Trophoblast cell (in vitro differentiated cells and primary cell): ENCODE data around the gene IPCEF1.
A peak's percentile ranks its signal among the peaks of the same experiment; 100 is the strongest.

ENCODE experiments used
- DNase-seq, 2 donors: peaks; one replicate each; pipeline ENCODE4 v3.0.0-alpha.2; 2016
- H2AFZ ChIP-seq: 2 replicates; pipeline ENCODE4 v1.6.1; 2013; ENCODE audit warnings: low read length, moderate library complexity, mild to moderate bottlenecking; ENCODE audit not compliant: insufficient read depth, poor library complexity
- H2AK5ac ChIP-seq: 2 replicates; pipeline ENCODE4 v1.6.1; 2013; ENCODE audit warnings: mild to moderate bottlenecking, low read length
- H2BK120ac ChIP-seq: 2 replicates; pipeline ENCODE4 v1.6.1; 2013; ENCODE audit warnings: low read length, mild to moderate bottlenecking, moderate library complexity; ENCODE audit not compliant: insufficient read depth, poor library complexity
- H2BK12ac ChIP-seq: 2 replicates; pipeline ENCODE4 v1.6.1; 2013; ENCODE audit warnings: mild to moderate bottlenecking, low read length, moderate library complexity
- H2BK5ac ChIP-seq: 2 replicates; pipeline ENCODE4 v1.6.1; 2013; ENCODE audit warnings: low read length, low read depth, moderate library complexity, mild to moderate bottlenecking; ENCODE audit not compliant: poor library complexity
- H3K14ac ChIP-seq: 2 replicates; pipeline ENCODE4 v1.6.1; 2013; ENCODE audit warnings: mild to moderate bottlenecking, low read length
- H3K18ac ChIP-seq: 2 replicates; pipeline ENCODE4 v1.6.1; 2013; ENCODE audit warnings: mild to moderate bottlenecking, low read length
- H3K23ac ChIP-seq: 2 replicates; pipeline ENCODE4 v1.6.1; 2013; ENCODE audit warnings: low read length
- H3K27ac ChIP-seq: 2 replicates; pipeline ENCODE4 v1.5.1; 2013; ENCODE audit warnings: low read depth, mild to moderate bottlenecking, inconsistent platforms, low read length, moderate library complexity
- H3K27me3 ChIP-seq: 2 replicates; pipeline ENCODE4 v1.6.1; 2013; ENCODE audit warnings: inconsistent platforms, mild to moderate bottlenecking, low read length, moderate library complexity; ENCODE audit not compliant: insufficient read depth
- H3K36me3 ChIP-seq, 2 experiments: 1 replicate in 1 of 2; 2 replicates in 1 of 2; pipeline ENCODE4 v1.6.1; 2013; ENCODE audit warnings: low read length in 2 of 2, mild to moderate bottlenecking in 2 of 2, moderate library complexity in 1 of 2; ENCODE audit not compliant: insufficient read depth in 2 of 2, control insufficient read depth in 1 of 2
- H3K4ac ChIP-seq: 2 replicates; pipeline ENCODE4 v1.6.1; 2013; ENCODE audit warnings: low read depth, mild to moderate bottlenecking, low read length, moderate library complexity
- H3K4me1 ChIP-seq, 2 experiments: 1 replicate in 1 of 2; 2 replicates in 1 of 2; pipeline ENCODE4 v1.6.1; 2013; ENCODE audit warnings: low read length in 2 of 2, mild to moderate bottlenecking in 2 of 2, moderate library complexity in 1 of 2; ENCODE audit not compliant: insufficient read depth in 2 of 2, control insufficient read depth in 1 of 2
- H3K4me2 ChIP-seq: 2 replicates; pipeline ENCODE4 v1.6.1; 2013; ENCODE audit warnings: inconsistent platforms, mild to moderate bottlenecking, low read length, moderate library complexity
- H3K4me3 ChIP-seq: 2 replicates; pipeline ENCODE4 v1.5.1; 2013; ENCODE audit warnings: mild to moderate bottlenecking, low read depth, low read length, inconsistent platforms
- H3K79me1 ChIP-seq: one replicate; pipeline ENCODE4 v1.6.1; 2013; ENCODE audit warnings: low read length
- H3K79me2 ChIP-seq: 2 replicates; pipeline ENCODE4 v1.6.1; 2013; ENCODE audit warnings: low read length, mild to moderate bottlenecking; ENCODE audit not compliant: control insufficient read depth, insufficient read depth, poor library complexity
- H3K9ac ChIP-seq: 2 replicates; pipeline ENCODE4 v1.6.1; 2013; ENCODE audit warnings: mild to moderate bottlenecking, low read length
- H3K9me3 ChIP-seq: 2 replicates; pipeline ENCODE4 v1.6.1; 2013; ENCODE audit warnings: low read depth, mild to moderate bottlenecking, control low read depth, inconsistent platforms, low read length; ENCODE audit not compliant: insufficient read depth
- H4K12ac ChIP-seq: 2 replicates; pipeline ENCODE4 v1.6.1; 2013; ENCODE audit warnings: low read depth, mild to moderate bottlenecking, low read length, moderate library complexity
- H4K8ac ChIP-seq: 2 replicates; pipeline ENCODE4 v1.6.1; 2013; ENCODE audit warnings: low read depth, mild to moderate bottlenecking, low read length, moderate library complexity
- H4K91ac ChIP-seq: one replicate; pipeline ENCODE4 v1.6.1; 2013; ENCODE audit warnings: low read depth, mild to moderate bottlenecking, low read length, moderate library complexity
- WGBS: extraction: QIAGEN DNeasy Blood & Tissue Kit; methylation state at CpG from one replicate; pipeline ENCODE4 v1.1.7; 2013; ENCODE audit warnings: missing lambda C conversion rate; ENCODE audit not compliant: insufficient read length, insufficient coverage; ENCODE audit errors: extremely low coverage; 5-methylcytosine and 5-hydroxymethylcytosine counted together

The IPCEF1 gene

DNA sequence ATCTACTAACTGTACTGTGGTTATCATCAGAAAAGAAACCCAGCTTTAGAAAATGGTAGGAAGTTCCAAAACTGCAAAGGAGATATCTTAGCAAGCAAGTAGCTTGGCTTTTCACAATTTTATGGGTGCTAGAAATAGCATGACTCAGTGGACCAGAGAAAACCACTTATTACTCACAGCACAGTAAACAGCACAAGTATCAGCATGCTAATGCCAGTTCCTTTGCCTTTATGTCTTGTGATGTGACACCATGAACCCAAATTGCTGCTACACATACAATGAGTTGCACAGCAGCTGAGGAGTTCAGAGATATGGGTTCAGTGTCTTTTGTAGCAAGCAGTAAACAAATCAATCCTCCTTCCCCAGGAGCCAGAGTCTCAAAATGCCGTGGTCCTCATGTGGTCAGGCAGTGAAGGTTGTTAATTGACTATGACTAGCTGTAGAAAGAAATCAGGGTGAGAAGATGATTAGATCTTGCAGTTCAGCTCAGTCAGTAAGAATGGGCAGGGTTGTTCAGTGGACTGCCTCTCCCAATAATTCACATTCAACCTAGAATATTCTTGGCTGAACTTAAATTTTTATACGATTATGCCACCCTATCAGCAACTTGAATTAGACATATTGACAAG is 244.3 kb downstream of the IPCEF1 start:
- no peak overlapping the region for H2BK12ac ChIP-seq

DNA sequence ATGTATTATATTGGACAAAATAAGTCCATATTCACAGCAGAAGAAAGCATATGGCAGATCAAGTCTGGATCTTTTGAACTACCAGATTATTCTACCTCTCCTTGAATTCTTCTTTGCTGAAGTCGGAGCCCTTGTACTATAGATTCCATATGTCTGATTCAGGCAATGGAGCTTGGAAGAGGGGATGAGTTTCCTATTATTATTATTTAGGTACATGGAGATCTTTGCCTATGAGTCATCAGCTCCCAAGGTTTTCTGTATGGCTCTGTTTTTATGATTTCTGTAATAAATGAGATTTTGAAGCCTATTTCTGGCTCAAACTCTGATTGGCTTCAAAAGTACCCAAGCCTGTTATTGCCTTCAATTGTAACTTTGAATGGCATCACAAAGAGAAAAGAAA is 245.6 kb downstream of the IPCEF1 start:
- Histone ChIP-seq H3K27ac (no peak overlapping the region), H3K9me3 (no peaks in the 10 kb centered on the region), H3K27me3 (no peaks in the 10 kb centered on the region), H2AK5ac (no peak overlapping the region), H3K79me2 (no peaks in the 10 kb centered on the region), H3K4me2 (no peak overlapping the region), H3K36me3 (no peaks in the 10 kb centered on the region), H2BK5ac (no peak overlapping the region), H4K8ac (no peak overlapping the region), H2BK120ac (no peak overlapping the region), H3K14ac (no peak overlapping the region), H3K4me3 (no peak overlapping the region), H3K4ac (no peak overlapping the region), H3K4me1 (no peaks in the 10 kb centered on the region), H3K9ac (no peak overlapping the region), H3K18ac (no peak overlapping the region), H3K23ac (no peak overlapping the region), H2AFZ (no peak overlapping the region), H3K79me1 (no peaks in the 10 kb centered on the region), H2BK12ac (no peak overlapping the region), H4K12ac (no peak overlapping the region), H4K91ac (no peak overlapping the region)
- DNase-seq = no peak
- no CpG with 5 or more reads among the region's 1 CpG for WGBS

More for the DNA sequence above, 244.3 kb downstream of the IPCEF1 start:
- Histone ChIP-seq H3K4me1 (no peaks in the 10 kb centered on the region), H3K4me3 (no peak overlapping the region), H2AFZ (no peak overlapping the region), H3K9ac (no peak overlapping the region), H3K4me2 (no peak overlapping the region), H3K27ac (no peak overlapping the region), H3K23ac (no peak overlapping the region), H4K8ac (no peak overlapping the region), H3K79me2 (no peaks in the 10 kb centered on the region), H3K14ac (no peak overlapping the region), H2BK5ac (no peak overlapping the region), H4K12ac (no peak overlapping the region), H3K27me3 (no peaks in the 10 kb centered on the region), H2BK120ac (no peak overlapping the region), H3K9me3 (no peaks in the 10 kb centered on the region), H3K18ac (no peak overlapping the region), H3K36me3 (no peaks in the 10 kb centered on the region), H3K4ac (no peak overlapping the region), H2AK5ac (no peak overlapping the region), H4K91ac (no peak overlapping the region), H3K79me1 (no peaks in the 10 kb centered on the region)
- DNase-seq = no peak
- no CpG with 5 or more reads among the region's 2 CpGs for WGBS

DNA sequence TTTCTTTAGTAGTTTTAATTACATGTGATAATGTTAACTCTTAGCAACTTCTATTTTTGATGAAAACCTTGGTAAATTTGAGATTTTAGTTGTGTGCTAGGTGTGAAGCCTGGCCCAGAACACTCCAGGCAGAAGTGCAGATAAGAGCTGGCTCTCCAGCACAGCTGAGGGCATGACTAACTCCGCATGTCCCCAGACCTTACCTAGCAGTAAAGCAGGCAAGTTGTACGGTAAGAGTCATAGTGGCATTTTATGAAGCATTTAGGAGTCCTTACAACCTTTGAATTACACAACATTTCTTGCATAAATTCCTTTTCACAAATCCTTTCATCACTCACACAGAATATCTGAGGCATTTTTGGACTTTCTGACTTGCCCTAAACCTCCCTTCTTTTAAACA is 250.4 kb downstream of the IPCEF1 start:
- Histone ChIP-seq H2BK5ac (no peak overlapping the region), H2AFZ (no peak overlapping the region)

More for the DNA sequence above, 250.4 kb downstream of the IPCEF1 start:
- Histone ChIP-seq H2AK5ac (no peak overlapping the region), H3K36me3 (no peaks in the 10 kb centered on the region), H3K18ac (no peak overlapping the region), H4K8ac (no peak overlapping the region), H3K9ac (no peak overlapping the region), H3K4me3 (no peak overlapping the region), H4K91ac (no peak overlapping the region), H3K14ac (no peak overlapping the region), H3K4me1 (no peaks in the 10 kb centered on the region), H4K12ac (no peak overlapping the region), H3K79me2 (no peaks in the 10 kb centered on the region), H3K4ac (no peak overlapping the region), H3K79me1 (no peaks in the 10 kb centered on the region), H3K27ac (no peak overlapping the region), H3K27me3 (no peaks in the 10 kb centered on the region), H2BK12ac (no peak overlapping the region), H3K4me2 (no peak overlapping the region), H3K9me3 (no peaks in the 10 kb centered on the region), H2BK120ac (no peak overlapping the region), H3K23ac (no peak overlapping the region)
- peak; percentile 69 to 88 for DNase-seq
- no CpG with 5 or more reads among the region's 2 CpGs for WGBS
